K562 (cell line): ENCODE results near the gene LMAN2. TPM values are rescaled to one million over a fixed set of nuclear protein-coding genes. Genes with fewer than 3 reads are reported as not detected.

Experiments
- CBX2 ChIP-seq: fragments of 200-600 bp; sonication (generic); IDR thresholded peaks from one replicate; pipeline ENCODE4 v1.6.1; 2012; ENCODE audit warnings: mild to moderate bottlenecking, low read length, inconsistent platforms; ENCODE audit not compliant: insufficient read depth, poor library complexity, severe bottlenecking
- REST ChIP-seq, 2 experiments: fragments of 450-650 bp; formaldehyde crosslinking in 1 of 2; IDR thresholded peaks; 2 replicates each; pipeline versions ENCODE4 v1.4.0 to v1.6.1; 2014 to 2020; ENCODE audit warnings: mild to moderate bottlenecking in 2 of 2, borderline replicate concordance in 1 of 2, low read depth in 1 of 2
- polyA plus RNA-seq, 8 experiments: library from polyadenylated mRNA; depleted of rRNA in 4 of 8; stranded (reverse) in 5 of 8; unstranded in 3 of 8; fragments of >200 nt; fragmentation: Nextera tagmentation in 2 of 8; fragmentation: Illumina TruSeq in 1 of 8; extraction: Ambion mirVana in 2 of 8; extraction: Trizol in 1 of 8; gene quantifications; 2 replicates each; pipeline versions ENCODE4 v1.2.1 to v1.2.3, GENCODE V29; 2011 to 2014; ENCODE audit warnings: inconsistent platforms in 1 of 8, missing spikeins in 1 of 8
- total RNA-seq, 7 experiments: library from RNA; depleted of rRNA in 6 of 7; stranded (reverse); fragments of >200 nt in 6 of 7; fragmentation: Illumina TruSeq in 2 of 7; extraction: Trizol in 2 of 7; gene quantifications; 2 replicates each; pipeline versions ENCODE4 v1.2.1 to v1.2.3, GENCODE V29; 2011 to 2021; ENCODE audit warnings: low replicate concordance in 1 of 7

LMAN2 gene
- total and polyA plus RNA-seq, 9 of the 15 experiments (the other 6 are each of a cell fraction or from before 2014, with no cell fraction given), result 2.7 to 254 (median 136) TPM

DNA sequence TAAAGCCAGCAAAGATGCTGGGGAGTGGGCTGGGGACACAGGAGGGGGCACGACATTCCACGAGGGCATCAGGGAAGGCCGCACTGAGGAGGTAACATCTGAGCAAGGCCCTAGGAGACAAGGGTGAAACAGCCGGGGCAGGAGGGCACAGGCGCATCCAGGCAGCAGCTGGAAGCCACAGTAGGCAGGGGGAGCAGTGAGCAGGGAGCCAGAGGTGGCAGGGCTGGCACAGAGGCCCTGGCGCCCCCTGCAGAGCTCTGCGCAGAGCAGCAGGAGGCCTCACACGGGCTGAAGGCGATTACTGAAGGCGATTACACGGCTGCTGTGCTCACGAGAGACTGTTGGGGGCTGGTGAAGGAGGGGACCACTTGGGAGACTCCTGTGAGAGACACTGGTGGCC is 15.4 kb downstream of the LMAN2 start (continued):
- TF ChIP-seq REST (IDR thresholded peaks at IDR 0.05; ENCODE audit: borderline replicate concordance) (no peak), REST (CRISPR knock-in tag; IDR thresholded peaks at IDR 0.05; ENCODE audit: low read depth) (no peak), CBX2 (no peak)
- TF ChIP-seq, all 486 proteins: peak for 1
